NOMO-1 (cell line): Measurements from ENCODE around the gene ZBTB48.

ENCODE experiments used
- DNase-seq, 2 experiments: peaks; one replicate each; lab custom pipeline; 2025; ENCODE audit not compliant: unreplicated experiment in 2 of 2; lab: John Stamatoyannopoulos, UW

ZBTB48 gene

GRCh38 chr1:6603915-6604558, 24.2 kb downstream of the ZBTB48 start:
- DNase-seq, result no peak

- DNase-seq, result peak in 1 of 2 experiments; percentile 56
Observed at GRCh38 chr1:6612641-6613360, 33.0 kb downstream of the ZBTB48 start.

GRCh38 chr1:6613361-6614018, 33.7 kb downstream of the ZBTB48 start, which contains the start of gene PHF13:
Gene PHF13, plus strand, starts transcription at chr1:6613731. Its CDS starts 336 bp downstream, at chr1:6614067.
- peak; percentile 97 to 98 for DNase-seq

- no peak for DNase-seq
Observed at GRCh38 chr1:6614019-6614928, 34.5 kb downstream of the ZBTB48 start.

GRCh38 chr1:6614929-6615785, 35.4 kb downstream of the ZBTB48 start:
- no peak for DNase-seq

- DNase-seq, result no peak
Observed at GRCh38 chr1:6619045-6619444, 39.3 kb downstream of the ZBTB48 start.

GRCh38 chr1:6621429-6622391, 41.9 kb downstream of the ZBTB48 start:
- DNase-seq, result no peak

GRCh38 chr1:6622396-6623152, 42.8 kb downstream of the ZBTB48 start:
- DNase-seq, result no peak

GRCh38 chr1:6623269-6623965, 43.6 kb downstream of the ZBTB48 start:
- no peak for DNase-seq

GRCh38 chr1:6624710-6625583, 45.2 kb downstream of the ZBTB48 start, which contains the start of gene THAP3:
Gene THAP3, plus strand, starts transcription at chr1:6624868. Its CDS starts 351 bp downstream, at chr1:6625219.
- peak; percentile 62 to 71 for DNase-seq

- DNase-seq, result no peak
Observed at GRCh38 chr1:6625584-6626149, 45.9 kb downstream of the ZBTB48 start.

- no peak for DNase-seq
Observed at GRCh38 chr1:6627031-6627430, 47.2 kb downstream of the ZBTB48 start.

- DNase-seq, result no peak
Observed at GRCh38 chr1:6627841-6628545, 48.2 kb downstream of the ZBTB48 start.

GRCh38 chr1:6628971-6629479, 49.2 kb downstream of the ZBTB48 start:
- DNase-seq, result no peak

- no peak for DNase-seq
Observed at GRCh38 chr1:6630027-6630426, 50.2 kb downstream of the ZBTB48 start.
